CD4-positive, alpha-beta T cell treated with Interleukin-4 for 1 hour (primary cell): Measurements from ENCODE around the gene OR2G6.
A peak's percentile ranks its signal among the peaks of the same experiment; 100 is the strongest.
"Not testable (repeated sequence)": the region's sequence is repeated elsewhere in the genome, so short reads cannot be mapped to it uniquely, and the experiment has no call there.

ENCODE experiments used
- DNase-seq, 2 donors: peaks; one replicate each; pipeline ENCODE4 v3.0.0-alpha.2; 2020 to 2022

The OR2G6 gene

GRCh38 chr1:248507773-248508172 is at the start of gene OR2G6:
Gene OR2G6 (plus strand): TSS chr1:248508073. CDS start chr1:248521647, 13,574 bp downstream.
- not testable (repeated sequence) for DNase-seq

DNA sequence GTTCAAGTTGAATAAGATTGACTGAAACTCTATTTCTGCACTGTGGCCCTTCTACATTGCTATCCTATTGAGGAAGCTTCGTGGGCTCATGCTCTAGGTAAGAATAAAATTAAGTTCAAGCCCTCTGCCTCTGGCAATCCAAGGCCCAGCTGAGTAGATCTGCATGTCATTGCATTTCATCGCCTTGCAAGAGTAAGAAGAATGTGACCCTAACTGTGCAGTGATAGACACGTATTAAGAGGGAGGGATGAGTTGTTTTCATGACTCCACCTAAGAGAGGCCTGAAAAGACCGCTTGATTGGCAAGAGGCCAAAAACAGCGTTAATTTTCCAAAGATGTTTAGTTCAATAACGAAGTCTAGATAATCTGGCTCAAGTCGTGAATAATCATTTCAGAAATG is 48.8 kb upstream of the OR2G6 start:
- not testable (repeated sequence) for DNase-seq

DNA sequence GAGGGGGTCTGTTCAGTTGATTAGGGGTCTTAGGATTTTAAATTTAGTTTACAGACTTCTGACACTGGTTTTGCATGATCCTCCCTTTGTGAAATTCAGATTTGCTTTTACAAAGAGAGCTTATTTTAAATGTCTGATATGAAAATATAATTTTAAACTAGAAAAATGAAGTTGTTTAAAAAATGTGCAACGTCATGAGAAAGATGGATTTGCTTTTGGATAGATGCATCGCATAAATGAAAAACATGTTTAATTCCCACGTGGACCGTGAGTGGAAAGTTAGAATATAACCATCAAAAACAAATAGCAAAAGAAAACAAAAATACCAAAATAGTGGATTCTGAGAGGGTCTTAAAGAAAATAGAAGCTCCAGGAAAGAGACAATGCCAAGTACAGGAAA is 36.7 kb upstream of the OR2G6 start:
- no peak for DNase-seq

DNA sequence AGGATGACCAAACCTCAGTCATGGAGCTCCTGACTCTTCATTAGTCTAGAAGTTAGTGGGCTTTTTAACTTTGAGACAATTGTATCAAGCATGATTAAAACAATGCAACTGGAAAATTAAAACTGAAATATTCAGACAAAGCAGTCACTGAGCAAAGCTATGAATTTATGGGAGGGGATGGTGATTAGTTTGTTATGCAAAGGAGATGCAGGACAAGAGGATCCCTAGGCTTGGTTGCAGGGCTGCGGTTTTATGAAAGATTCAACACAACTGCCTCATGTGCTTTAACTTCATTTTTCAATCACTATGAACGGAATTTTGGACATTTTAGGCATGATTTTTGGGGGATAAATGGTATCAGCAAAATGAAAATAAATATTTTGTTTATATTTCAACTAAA is 35.8 kb upstream of the OR2G6 start:
- not testable (repeated sequence) for DNase-seq

- DNase-seq: not testable (repeated sequence)
These were observed 34.8 kb upstream of the OR2G6 start, which contains the start of gene OR2T3 for GRCh38 chr1:248473051-248473450. Gene OR2T3 (plus strand): TSS chr1:248473351. CDS start chr1:248473351, 0 bp downstream.

DNA sequence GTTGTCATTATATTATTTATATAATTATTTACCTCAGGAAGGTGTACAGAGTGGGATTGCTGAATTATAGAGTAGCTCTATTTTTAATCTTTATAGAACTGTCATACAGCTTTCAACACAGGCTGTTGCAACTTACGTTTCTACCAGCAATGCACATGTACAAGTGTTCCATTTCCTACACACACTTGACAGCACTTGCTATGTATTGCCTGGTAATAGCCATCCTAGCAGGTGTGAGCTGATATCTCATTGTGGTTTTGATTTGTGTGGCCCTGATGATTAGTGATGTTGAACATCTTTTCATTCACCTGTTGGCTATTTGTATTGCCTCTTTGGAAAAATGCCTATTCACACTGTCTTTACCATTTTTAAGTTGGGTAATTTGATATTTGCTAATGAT is 32.2 kb upstream of the OR2G6 start:
- DNase-seq: not testable (repeated sequence)

- DNase-seq: peak in 1 of 2 donors; percentile 36
These were observed 25.9 kb upstream of the OR2G6 start for GRCh38 chr1:248481686-248482579.

DNA sequence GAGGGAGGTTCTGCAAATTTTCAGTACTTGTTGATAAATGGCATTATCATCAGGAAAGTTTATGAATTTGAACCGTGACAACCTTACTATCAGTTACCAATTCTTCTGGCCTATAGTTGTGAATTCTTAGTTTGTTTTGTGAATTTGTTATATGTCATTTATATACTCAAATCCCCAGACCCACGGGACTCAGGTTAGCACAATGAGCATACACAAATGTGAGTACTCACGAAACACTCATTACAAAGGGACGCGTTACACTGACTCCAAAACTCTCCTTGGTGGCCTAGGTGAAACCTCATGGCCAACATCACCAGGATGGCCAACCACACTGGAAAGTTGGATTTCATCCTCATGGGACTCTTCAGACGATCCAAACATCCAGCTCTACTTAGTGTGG is 19.6 kb upstream of the OR2G6 start, which contains the start of gene OR2T5:
OR2T5 (plus strand) TSS at position 301 of the 400 bp plus-strand sequence; CDS start at position 301, 0 bp downstream.
- DNase-seq: not testable (repeated sequence)

DNA sequence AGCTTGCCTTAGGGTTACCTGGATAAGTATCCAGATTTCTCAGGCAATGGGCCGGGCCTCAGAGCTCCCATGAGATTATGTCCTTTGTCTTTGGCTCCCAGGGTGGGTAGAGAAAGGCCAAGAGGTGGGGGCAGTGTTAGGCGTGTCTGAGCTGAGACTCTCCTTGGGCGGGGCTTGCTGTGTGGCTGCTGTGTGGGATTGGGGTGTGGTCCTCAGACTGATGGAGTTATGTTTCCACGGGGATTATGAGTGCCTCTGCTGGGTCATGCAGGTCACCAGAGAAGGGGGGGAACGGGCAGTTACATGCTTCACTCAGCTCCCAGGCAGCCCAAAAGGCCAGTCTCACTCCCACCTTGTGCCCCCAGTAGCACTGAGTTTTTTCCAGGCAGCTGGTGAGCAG is 11.2 kb upstream of the OR2G6 start:
- DNase-seq: not testable (repeated sequence)

DNA sequence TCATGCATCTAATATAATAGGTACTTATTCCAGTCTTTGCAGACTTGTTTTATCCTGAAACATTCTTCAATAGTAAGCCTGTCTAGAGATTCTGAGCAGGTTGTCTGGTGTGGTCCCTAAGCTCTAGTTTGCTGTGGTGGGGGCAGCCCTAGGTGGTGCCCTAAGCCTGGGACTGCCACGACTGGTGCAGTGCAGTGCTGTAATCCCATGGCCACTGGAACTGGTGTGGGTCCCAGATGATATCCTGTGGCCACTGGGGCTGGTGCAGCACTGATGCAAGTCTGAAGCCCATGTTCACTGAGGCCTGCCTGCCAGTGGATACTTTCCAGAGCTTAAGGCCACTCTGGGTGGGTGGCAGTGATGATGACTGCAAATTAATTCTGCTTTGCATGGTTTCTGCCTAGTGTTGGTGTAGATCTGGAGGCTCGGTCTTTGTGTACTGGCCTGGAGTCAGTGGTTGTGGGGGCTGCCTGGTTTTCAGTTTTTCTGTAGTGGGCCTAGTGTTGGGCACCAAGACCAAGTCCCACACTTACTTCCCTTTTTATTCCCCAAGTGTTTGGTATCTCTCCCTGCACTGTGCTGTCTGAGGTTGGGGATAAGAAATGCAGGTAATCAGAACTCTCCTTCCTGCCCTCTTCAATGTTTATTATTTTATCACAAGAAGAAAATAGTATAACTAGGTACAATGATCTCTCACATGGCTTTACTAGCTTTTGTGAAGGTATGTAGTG is 7.4 kb upstream of the OR2G6 start:
- not testable (repeated sequence) for DNase-seq

- DNase-seq: not testable (repeated sequence)
These were observed 2.3 kb downstream of the OR2G6 start for GRCh38 chr1:248510217-248510616.

GRCh38 chr1:248521856-248522255 is 14.0 kb downstream of the OR2G6 start:
- DNase-seq: no peak

- not testable (repeated sequence) for DNase-seq
These were observed 29.6 kb downstream of the OR2G6 start for GRCh38 chr1:248537449-248537848.

DNA sequence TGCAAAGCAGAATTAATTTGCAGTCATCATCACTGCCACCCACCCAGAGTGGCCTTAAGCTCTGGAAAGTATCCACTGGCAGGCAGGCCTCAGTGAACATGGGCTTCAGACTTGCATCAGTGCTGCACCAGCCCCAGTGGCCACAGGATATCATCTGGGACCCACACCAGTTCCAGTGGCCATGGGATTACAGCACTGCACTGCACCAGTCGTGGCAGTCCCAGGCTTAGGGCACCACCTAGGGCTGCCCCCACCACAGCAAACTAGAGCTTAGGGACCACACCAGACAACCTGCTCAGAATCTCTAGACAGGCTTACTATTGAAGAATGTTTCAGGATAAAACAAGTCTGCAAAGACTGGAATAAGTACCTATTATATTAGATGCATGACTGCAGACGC is 39.5 kb downstream of the OR2G6 start:
- DNase-seq: not testable (repeated sequence)

DNA sequence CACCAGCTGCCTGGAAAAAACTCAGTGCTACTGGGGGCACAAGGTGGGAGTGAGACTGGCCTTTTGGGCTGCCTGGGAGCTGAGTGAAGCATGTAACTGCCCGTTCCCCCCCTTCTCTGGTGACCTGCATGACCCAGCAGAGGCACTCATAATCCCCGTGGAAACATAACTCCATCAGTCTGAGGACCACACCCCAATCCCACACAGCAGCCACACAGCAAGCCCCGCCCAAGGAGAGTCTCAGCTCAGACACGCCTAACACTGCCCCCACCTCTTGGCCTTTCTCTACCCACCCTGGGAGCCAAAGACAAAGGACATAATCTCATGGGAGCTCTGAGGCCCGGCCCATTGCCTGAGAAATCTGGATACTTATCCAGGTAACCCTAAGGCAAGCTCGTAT is 43.2 kb downstream of the OR2G6 start:
- DNase-seq: not testable (repeated sequence)

GRCh38 chr1:248562672-248563071 is 54.8 kb downstream of the OR2G6 start, which contains the start of gene OR2T29:
Gene OR2T29 (minus strand): TSS chr1:248562772. CDS start chr1:248559491, 3,281 bp downstream.
- DNase-seq: not testable (repeated sequence)

DNA sequence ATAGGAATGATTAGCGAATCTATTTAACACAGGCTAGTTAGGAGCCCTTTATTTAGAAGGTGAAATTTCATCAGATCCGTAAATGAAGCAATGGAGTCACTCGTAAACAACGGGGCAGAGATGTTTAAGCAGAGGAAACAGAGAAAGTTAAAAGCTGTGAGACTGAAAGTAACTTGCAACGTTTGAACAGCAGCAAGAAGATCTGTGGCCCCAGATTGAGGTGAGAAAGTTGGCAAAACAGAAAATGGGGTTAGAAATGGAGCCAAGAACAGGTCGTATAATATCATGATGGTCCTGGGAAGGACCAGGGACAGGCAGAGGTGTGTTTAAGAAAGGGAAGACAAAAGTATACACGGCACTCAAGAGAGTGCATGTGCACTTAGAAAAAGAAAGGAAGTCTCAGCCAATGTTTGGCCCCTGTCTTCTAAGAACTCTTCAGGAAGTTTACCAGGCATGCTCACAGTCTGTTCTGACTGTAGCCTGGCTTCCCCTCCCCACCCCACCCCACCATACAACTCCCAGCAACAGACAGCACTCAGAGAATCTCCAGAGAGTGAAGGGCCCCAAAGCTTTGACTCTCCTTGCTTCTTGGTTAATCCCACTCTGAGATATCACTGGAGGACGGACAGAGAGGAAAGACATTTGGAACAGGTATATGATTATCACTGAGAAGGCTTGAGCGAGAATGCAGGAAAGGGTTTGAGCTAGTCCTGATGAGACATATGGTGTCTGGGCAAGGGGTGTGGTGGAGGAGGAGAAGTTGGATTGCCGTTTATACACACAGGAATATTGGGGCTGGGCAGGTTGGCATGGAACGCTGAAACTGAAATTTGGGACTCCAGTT is 57.9 kb downstream of the OR2G6 start:
- peak in 1 of 2 donors; percentile 32 for DNase-seq

- DNase-seq: not testable (repeated sequence)
These were observed 61.2 kb downstream of the OR2G6 start for GRCh38 chr1:248569049-248569448.

DNA sequence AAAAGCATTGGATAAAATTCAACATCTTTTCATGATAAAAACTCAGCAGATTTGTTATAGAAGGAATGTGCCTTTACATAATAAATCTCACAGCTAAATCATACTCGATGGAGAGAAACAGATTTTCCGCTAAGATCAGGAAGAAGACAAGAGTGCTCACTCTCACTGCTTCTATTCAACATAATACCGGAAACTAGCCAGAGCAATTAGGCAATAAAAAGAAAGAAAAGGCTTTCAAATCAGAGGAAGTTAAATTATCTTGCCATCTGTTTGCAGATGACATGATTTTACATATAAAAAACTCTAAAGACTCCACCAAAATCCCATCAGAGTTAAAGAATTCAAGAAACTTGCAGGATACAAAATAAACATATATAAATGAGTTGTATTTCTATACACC is 62.9 kb downstream of the OR2G6 start:
- not testable (repeated sequence) for DNase-seq

DNA sequence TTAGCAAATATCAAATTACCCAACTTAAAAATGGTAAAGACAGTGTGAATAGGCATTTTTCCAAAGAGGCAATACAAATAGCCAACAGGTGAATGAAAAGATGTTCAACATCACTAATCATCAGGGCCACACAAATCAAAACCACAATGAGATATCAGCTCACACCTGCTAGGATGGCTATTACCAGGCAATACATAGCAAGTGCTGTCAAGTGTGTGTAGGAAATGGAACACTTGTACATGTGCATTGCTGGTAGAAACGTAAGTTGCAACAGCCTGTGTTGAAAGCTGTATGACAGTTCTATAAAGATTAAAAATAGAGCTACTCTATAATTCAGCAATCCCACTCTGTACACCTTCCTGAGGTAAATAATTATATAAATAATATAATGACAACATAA is 64.2 kb downstream of the OR2G6 start:
- not testable (repeated sequence) for DNase-seq

DNA sequence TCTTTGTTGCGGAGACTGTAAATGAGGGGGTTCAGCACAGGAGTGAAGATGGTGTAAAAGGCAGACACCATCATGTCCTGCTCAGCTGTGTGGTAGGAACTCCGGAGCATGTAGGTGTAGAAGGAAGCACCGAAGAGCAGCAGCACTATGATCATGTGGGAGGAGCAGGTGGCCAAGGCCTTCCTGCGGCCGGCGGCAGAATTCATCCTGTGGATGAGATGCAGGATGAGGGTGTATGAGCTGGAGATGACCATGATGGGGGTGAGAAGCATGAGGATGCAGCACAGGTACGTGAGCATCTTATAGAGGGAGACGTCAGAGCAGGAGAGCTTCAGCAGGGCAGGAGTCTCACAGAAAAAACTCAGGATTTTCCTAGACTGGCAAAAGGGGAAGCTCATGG is 66.0 kb downstream of the OR2G6 start:
- not testable (repeated sequence) for DNase-seq

DNA sequence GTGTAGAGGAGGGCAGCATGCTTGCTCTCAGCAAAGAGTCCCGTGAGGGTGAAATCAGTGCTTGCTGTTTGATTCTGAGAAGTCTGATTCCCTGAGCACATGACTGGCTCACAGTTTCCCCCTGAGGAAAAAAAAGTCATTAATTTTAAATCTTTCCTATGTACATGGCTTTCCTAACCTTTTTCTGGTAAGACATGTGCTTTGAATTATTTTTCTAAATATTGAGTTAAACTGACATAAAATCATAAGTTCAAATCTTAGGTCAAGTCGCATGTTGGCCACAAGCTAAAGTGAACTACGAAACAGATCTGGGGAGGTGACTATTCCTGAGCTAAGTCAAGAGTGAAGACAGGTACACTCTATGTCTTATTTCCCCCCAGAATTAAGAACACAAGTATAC is 66.8 kb downstream of the OR2G6 start, which contains the start of gene OR2T34:
OR2T34 (minus strand) TSS at position 101 of the 400 bp plus-strand sequence; CDS start at position 101, 0 bp downstream.
- DNase-seq: not testable (repeated sequence)
